Measurements from ENCODE around the gene MTA1.

DNA sequence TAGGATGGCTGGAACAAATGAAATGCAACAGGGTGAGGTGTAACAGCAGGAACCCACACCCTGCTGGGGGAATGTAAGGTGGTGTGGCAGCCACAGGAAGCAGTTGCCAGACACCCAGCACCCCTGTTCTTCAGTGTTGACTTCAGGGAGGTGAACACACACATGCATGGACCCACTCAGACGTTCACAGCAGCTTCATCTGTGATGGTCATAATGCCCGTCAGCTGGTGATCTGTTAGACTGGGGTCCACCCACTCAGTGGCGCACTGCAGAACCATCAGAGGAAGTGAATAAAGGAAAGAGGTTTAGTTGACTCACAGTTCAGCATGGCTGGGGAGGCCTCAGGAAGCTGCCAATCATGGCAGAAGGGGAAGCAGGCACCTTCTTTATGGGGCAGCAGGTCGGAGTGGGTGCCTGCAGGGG, 44.0 kb upstream of the MTA1 start:
- TF ChIP-seq, protein P1, sequence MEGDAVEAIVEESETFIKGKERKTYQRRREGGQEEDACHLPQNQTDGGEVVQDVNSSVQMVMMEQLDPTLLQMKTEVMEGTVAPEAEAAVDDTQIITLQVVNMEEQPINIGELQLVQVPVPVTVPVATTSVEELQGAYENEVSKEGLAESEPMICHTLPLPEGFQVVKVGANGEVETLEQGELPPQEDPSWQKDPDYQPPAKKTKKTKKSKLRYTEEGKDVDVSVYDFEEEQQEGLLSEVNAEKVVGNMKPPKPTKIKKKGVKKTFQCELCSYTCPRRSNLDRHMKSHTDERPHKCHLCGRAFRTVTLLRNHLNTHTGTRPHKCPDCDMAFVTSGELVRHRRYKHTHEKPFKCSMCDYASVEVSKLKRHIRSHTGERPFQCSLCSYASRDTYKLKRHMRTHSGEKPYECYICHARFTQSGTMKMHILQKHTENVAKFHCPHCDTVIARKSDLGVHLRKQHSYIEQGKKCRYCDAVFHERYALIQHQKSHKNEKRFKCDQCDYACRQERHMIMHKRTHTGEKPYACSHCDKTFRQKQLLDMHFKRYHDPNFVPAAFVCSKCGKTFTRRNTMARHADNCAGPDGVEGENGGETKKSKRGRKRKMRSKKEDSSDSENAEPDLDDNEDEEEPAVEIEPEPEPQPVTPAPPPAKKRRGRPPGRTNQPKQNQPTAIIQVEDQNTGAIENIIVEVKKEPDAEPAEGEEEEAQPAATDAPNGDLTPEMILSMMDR (IDR thresholded peaks at IDR 0.05; ENCODE audit: low read depth, low read length, poor library complexity, severe bottlenecking): no peak
- TF ChIP-seq EZH2phosphoT487 (IDR thresholded peaks at IDR 0.05; ENCODE audit: borderline replicate concordance, low read length): no peak
